Measurements from ENCODE around the gene RCOR2. TPM values are rescaled to one million over a fixed set of nuclear protein-coding genes. Genes with fewer than 3 reads are reported as not detected.
A peak's percentile ranks its signal among the peaks of the same experiment; 100 is the strongest.

Gene RCOR2
- total RNA-seq, 1 donor from 2014 or later, result 108 TPM

DNA sequence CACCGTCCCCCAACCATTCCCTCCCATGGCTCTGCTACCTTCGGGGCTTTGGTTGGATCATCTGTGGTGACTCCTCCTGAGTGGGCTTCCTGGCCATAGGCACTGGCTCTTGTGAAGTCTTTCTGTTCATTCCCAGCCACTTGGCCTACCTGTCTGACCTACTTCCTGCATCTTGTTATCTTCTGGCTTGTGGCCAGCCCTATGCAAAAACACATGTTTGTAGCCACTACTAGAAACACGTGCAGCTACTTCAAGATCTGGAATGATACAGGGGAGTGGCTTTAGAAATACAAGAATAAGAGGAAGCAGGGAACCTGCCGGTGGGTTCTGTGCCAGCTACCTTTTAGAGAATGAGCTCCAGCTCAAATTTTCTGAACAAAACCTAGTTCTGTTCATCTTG, 20.9 kb downstream of the RCOR2 start:
- peaks cover 4% of the 10 kb centered on the region for H3K4me1 Mint-ChIP-seq
- peaks cover 2% of the 10 kb centered on the region for H3K9me3 Mint-ChIP-seq
- H3K27me3 Mint-ChIP-seq (ENCODE audit: low read depth), result no peaks in the 10 kb centered on the region
- TF ChIP-seq, protein P1, sequence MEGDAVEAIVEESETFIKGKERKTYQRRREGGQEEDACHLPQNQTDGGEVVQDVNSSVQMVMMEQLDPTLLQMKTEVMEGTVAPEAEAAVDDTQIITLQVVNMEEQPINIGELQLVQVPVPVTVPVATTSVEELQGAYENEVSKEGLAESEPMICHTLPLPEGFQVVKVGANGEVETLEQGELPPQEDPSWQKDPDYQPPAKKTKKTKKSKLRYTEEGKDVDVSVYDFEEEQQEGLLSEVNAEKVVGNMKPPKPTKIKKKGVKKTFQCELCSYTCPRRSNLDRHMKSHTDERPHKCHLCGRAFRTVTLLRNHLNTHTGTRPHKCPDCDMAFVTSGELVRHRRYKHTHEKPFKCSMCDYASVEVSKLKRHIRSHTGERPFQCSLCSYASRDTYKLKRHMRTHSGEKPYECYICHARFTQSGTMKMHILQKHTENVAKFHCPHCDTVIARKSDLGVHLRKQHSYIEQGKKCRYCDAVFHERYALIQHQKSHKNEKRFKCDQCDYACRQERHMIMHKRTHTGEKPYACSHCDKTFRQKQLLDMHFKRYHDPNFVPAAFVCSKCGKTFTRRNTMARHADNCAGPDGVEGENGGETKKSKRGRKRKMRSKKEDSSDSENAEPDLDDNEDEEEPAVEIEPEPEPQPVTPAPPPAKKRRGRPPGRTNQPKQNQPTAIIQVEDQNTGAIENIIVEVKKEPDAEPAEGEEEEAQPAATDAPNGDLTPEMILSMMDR (conservative IDR thresholded peaks at IDR 0.05), result no peak
- H3K4me3 Mint-ChIP-seq, result no peak overlapping the region
- H3K27ac Mint-ChIP-seq (ENCODE audit: unreplicated experiment), result peak overlapping the region; percentile 57
- no peak for DNase-seq (ENCODE audit: low read depth, low spot score)
- peaks cover 23% of the 10 kb centered on the region for H3K36me3 Mint-ChIP-seq (ENCODE audit: low read depth)

DNA sequence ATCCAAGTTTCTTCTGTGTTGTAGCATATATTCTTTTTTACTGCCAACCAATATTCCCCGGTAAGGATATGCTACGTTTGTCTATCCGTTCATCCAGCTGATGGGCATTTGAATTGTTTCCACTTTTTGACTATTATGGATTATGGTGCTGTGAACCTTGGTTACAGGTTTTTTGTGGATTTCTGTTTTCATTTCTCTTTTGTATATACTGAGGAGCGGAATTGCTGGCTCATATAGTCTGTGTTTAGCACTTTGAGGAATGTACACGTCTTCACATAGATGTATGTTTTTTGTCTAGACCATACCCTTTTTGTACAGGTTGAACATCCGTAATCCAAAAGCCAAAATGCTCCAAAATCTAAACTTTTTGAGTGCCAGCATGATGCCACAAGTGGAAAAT, 23.6 kb downstream of the RCOR2 start:
- TF ChIP-seq, protein P1 (conservative IDR thresholded peaks at IDR 0.05), result no peak
- peaks cover 2% of the 10 kb centered on the region for H3K9me3 Mint-ChIP-seq
- no peak overlapping the region for H3K27ac Mint-ChIP-seq (ENCODE audit: unreplicated experiment)
- no peak overlapping the region for H3K4me3 Mint-ChIP-seq
- peaks cover 14% of the 10 kb centered on the region for H3K4me1 Mint-ChIP-seq
- no peak for DNase-seq (ENCODE audit: low read depth, low spot score)
- peaks cover 18% of the 10 kb centered on the region for H3K36me3 Mint-ChIP-seq (ENCODE audit: low read depth)
- no peaks in the 10 kb centered on the region for H3K27me3 Mint-ChIP-seq (ENCODE audit: low read depth)

DNA sequence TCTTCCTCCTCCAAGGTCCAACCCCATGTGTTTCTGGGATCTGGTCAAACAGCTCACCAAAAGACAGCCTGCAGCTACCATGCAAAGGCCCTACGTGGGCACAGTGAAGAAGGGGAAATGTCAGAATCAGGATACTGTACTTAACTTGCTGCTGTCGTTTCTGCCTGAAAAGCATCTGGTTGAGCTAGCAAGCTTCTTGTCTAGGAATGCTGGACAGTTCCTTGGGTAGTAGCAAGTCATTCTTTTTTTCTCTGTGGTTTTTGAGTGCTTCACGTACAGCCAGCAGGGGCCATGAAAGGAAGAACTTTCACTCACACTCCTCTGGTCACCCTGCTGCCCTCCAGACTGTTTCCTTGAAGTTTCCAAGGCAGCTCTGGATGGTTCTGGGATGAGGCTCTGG, 24.7 kb downstream of the RCOR2 start:
- H3K27ac Mint-ChIP-seq (ENCODE audit: unreplicated experiment), result no peak overlapping the region
- TF ChIP-seq, protein P1 (conservative IDR thresholded peaks at IDR 0.05), result no peak

DNA sequence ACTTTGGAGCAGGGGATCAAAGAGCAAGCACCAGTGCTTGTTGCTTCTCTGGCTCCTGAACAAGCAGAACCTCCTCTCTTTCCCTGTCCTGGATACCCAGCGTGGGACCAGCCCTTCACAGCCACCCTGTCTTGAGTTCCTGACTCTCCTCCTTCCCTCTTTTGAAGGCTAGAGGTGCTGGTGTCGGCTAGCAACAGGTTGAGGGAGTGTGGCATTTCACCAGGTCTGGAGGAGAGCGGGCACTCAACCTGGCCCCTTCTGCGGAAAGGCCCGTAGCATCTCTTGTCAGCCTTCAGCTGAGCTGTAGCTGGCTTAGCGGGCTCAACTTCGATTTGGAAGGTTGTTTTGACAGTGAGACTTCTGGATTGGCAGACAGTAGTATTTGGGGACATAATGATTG, 26.6 kb downstream of the RCOR2 start:
- no peak overlapping the region for H3K27ac Mint-ChIP-seq (ENCODE audit: unreplicated experiment)
- no peaks in the 10 kb centered on the region for H3K27me3 Mint-ChIP-seq (ENCODE audit: low read depth)
- TF ChIP-seq, protein P1 (conservative IDR thresholded peaks at IDR 0.05), result no peak
- peaks cover 2% of the 10 kb centered on the region for H3K9me3 Mint-ChIP-seq
- H3K36me3 Mint-ChIP-seq (ENCODE audit: low read depth), result peaks cover 7% of the 10 kb centered on the region
- H3K4me3 Mint-ChIP-seq, result no peak overlapping the region
- no peak for DNase-seq (ENCODE audit: low read depth, low spot score)
- H3K4me1 Mint-ChIP-seq, result peaks cover 30% of the 10 kb centered on the region

More for the DNA sequence above, 24.7 kb downstream of the RCOR2 start:
- H3K27me3 Mint-ChIP-seq (ENCODE audit: low read depth), result no peaks in the 10 kb centered on the region
- no peak for DNase-seq (ENCODE audit: low read depth, low spot score)
- H3K4me1 Mint-ChIP-seq, result peaks cover 25% of the 10 kb centered on the region
- H3K4me3 Mint-ChIP-seq, result no peak overlapping the region
- peaks cover 15% of the 10 kb centered on the region for H3K36me3 Mint-ChIP-seq (ENCODE audit: low read depth)
- H3K9me3 Mint-ChIP-seq, result peaks cover 2% of the 10 kb centered on the region

DNA sequence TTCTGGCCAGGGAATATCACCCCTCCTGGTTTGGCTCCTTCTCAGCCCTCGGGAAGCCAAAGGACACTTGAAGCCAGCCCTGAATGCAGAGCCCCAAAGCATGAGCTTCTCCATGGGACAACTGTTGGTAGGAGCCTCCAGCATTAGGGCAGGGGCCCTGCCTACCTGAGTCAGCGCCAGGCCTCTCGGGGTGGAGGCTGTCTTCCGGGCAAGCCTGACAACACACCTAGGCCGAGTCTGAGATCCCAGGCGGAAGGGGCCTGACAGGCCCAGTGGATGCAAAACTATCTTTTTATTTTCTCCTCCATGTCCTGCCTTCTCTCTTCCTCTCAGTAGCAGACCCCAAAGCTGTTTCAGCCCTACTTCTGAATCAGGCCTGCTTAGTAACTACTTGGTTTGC, 27.6 kb downstream of the RCOR2 start:
- Mint-ChIP-seq H3K4me3 (no peak overlapping the region), H3K27me3 (ENCODE audit: low read depth) (no peaks in the 10 kb centered on the region), H3K4me1 (peaks cover 35% of the 10 kb centered on the region), H3K36me3 (ENCODE audit: low read depth) (peaks cover 7% of the 10 kb centered on the region), H3K9me3 (peaks cover 2% of the 10 kb centered on the region), H3K27ac (ENCODE audit: unreplicated experiment) (no peak overlapping the region)
- no peak for DNase-seq (ENCODE audit: low read depth, low spot score)
- TF ChIP-seq, protein P1 (conservative IDR thresholded peaks at IDR 0.05), result no peak

All from neural crest cell (in vitro differentiated cells).